HCT116 (cell line): Measurements from ENCODE around the gene HSH2D.

Experiments
- ATF3 ChIP-seq: IDR thresholded peaks from 2 replicates; pipeline ENCODE4 v1.6.1; 2012
- CTCF ChIP-seq, 3 experiments: fragments of 200-600 bp in 1 of 3; sonication (generic) in 1 of 3; IDR thresholded peaks in 2 of 3; conservative IDR thresholded peaks in 1 of 3; 2 replicates each; pipeline ENCODE4 v1.5.1; 2012 to 2017; ENCODE audit warnings: low read depth in 2 of 3, low read length in 2 of 3, antibody characterized with exemption in 1 of 3, borderline replicate concordance in 1 of 3, control low read depth in 1 of 3, mild to moderate bottlenecking in 1 of 3, mixed read lengths in 1 of 3, mixed run types in 1 of 3, moderate library complexity in 1 of 3; ENCODE audit not compliant: insufficient read depth in 1 of 3
- EZH2phosphoT487 ChIP-seq: fragments of 200-600 bp; IDR thresholded peaks from 2 replicates; pipeline ENCODE4 v1.6.1; 2018; ENCODE audit warnings: antibody characterized with exemption, borderline replicate concordance
- JUND ChIP-seq: IDR thresholded peaks from 2 replicates; pipeline ENCODE4 v1.6.1; 2012
- MAX ChIP-seq: IDR thresholded peaks from 2 replicates; pipeline ENCODE4 v1.6.1; 2012
- POLR2A ChIP-seq: IDR thresholded peaks from 2 replicates; pipeline ENCODE4 v1.7.0; 2011; ENCODE audit warnings: borderline replicate concordance; ENCODE audit not compliant: insufficient read depth, insufficient read length; ENCODE audit errors: extremely low read depth
- REST ChIP-seq: IDR thresholded peaks from 2 replicates; pipeline ENCODE4 v1.6.1; 2012; ENCODE audit warnings: low read depth
- SIN3A ChIP-seq: IDR thresholded peaks from 2 replicates; pipeline ENCODE4 v1.6.1; 2012; ENCODE audit warnings: low read depth
- SP1 ChIP-seq: IDR thresholded peaks from 2 replicates; pipeline ENCODE4 v1.6.1; 2012; ENCODE audit warnings: low read depth
- ZBTB33 ChIP-seq: IDR thresholded peaks from 2 replicates; pipeline ENCODE4 v1.6.1; 2011; ENCODE audit warnings: mild to moderate bottlenecking, low read length, moderate library complexity; ENCODE audit not compliant: insufficient replicate concordance; ENCODE audit errors: extremely low read depth

- TF ChIP-seq ATF3: no peak
- TF ChIP-seq ZBTB33: no peak
- TF ChIP-seq CTCF (IDR thresholded peaks at IDR 0.05 in 2 of 3, conservative IDR thresholded peaks at IDR 0.05 in 1 of 3; ENCODE audit: borderline replicate concordance in 1 of 3, insufficient read depth in 1 of 3, low read depth in 2 of 3, low read length in 2 of 3): no peak
- no peak for TF ChIP-seq REST
- TF ChIP-seq SP1: no peak
- TF ChIP-seq EZH2phosphoT487: no peak
- no peak for TF ChIP-seq MAX
- no peak for TF ChIP-seq JUND
- TF ChIP-seq POLR2A: no peak
- no peak for TF ChIP-seq SIN3A
Measured at GRCh38 chr19:16156904-16157303, 13.4 kb downstream of the HSH2D start.
